Measurements from ENCODE around the gene RAB11FIP3.

DNA sequence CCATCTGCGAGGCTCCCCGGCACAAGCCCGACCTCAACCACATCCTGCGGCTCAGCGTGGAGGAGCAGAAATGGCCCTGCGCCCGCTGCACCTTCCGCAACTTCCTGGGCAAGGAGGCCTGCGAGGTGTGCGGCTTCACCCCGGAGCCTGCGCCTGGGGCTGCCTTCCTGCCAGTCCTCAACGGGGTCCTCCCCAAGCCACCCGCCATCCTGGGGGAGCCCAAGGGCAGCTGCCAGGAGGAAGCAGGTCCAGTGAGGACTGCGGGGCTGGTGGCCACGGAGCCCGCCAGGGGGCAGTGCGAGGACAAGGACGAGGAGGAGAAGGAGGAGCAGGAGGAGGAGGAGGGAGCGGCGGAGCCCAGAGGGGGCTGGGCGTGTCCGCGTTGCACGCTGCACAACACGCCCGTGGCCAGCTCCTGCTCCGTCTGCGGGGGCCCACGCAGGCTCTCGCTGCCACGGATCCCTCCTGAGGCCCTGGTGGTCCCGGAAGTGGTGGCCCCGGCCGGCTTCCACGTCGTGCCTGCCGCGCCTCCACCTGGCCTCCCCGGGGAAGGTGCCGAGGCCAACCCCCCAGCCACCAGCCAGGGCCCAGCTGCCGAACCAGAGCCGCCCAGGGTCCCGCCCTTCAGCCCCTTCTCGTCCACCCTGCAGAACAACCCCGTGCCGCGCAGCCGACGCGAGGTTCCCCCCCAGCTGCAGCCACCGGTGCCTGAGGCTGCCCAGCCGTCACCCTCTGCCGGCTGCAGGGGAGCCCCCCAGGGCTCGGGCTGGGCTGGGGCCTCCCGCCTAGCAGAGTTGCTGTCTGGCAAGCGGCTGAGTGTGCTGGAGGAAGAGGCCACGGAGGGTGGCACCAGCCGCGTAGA is 121.7 kb downstream of the RAB11FIP3 start:
- TF ChIP-seq YY1 (IDR thresholded peaks at IDR 0.05; ENCODE audit: low read depth) (no peak), EP300 (IDR thresholded peaks at IDR 0.05; ENCODE audit: borderline replicate concordance) (no peak), CEBPB (IDR thresholded peaks at IDR 0.05) (no peak), CREB1 (IDR thresholded peaks at IDR 0.05; ENCODE audit: low read depth) (no peak), MAX (IDR thresholded peaks at IDR 0.05) (no peak), REST (IDR thresholded peaks at IDR 0.05; ENCODE audit: low read depth) (no peak), TCF12 (IDR thresholded peaks at IDR 0.05; ENCODE audit: low read depth) (no peak), ZBTB7A (IDR thresholded peaks at IDR 0.05; ENCODE audit: low read depth) (no peak), EGR1 (IDR thresholded peaks at IDR 0.05) (no peak)
